Measurements from ENCODE around the gene SHROOM3.

- TF ChIP-seq CTCF (IDR thresholded peaks at IDR 0.05) (no peak), POLR2A (IDR thresholded peaks at IDR 0.05) (no peak)
Measured at GRCh38 chr4:76681996-76682395, 247.0 kb downstream of the SHROOM3 start.
